Keratinocyte (primary cell): Measurements from ENCODE around the gene NINJ1. TPM values are rescaled to one million over a fixed set of nuclear protein-coding genes. Genes with fewer than 3 reads are reported as not detected.

Experiments used
- DNase-seq: peaks from one replicate; pipeline ENCODE4 v3.0.0-alpha.2; 2011; ENCODE audit warnings: low read depth, missing footprints, low spot score
- FAIRE-seq: peaks from 2 replicates; lab custom pipeline; 2011; peaks lifted over from hg19 to GRCh38; lab: Jason Lieb, UNC
- H2AFZ ChIP-seq: 2 replicates; pipeline ENCODE4 v1.6.0; 2012; ENCODE audit warnings: low read length, control low read depth, inconsistent platforms; ENCODE audit not compliant: control insufficient read depth
- H3K27ac ChIP-seq: 2 replicates; pipeline ENCODE4 v1.5.1; 2011; ENCODE audit warnings: low read length; ENCODE audit not compliant: control insufficient read depth, insufficient read depth
- H3K27me3 ChIP-seq: 3 replicates; pipeline ENCODE4 v1.6.0; 2011; ENCODE audit warnings: low read length; ENCODE audit not compliant: control insufficient read depth, insufficient read depth; ENCODE audit errors: extremely low read depth
- H3K36me3 ChIP-seq, 2 experiments: 2 replicates in 1 of 2; 3 replicates in 1 of 2; pipeline ENCODE4 v1.5.1; 2011; ENCODE audit warnings: low read length in 2 of 2, mild to moderate bottlenecking in 1 of 2; ENCODE audit not compliant: control insufficient read depth in 2 of 2, insufficient read depth in 2 of 2; ENCODE audit errors: extremely low read depth in 1 of 2
- H3K4me1 ChIP-seq: 3 replicates; pipeline ENCODE4 v1.5.1; 2011; ENCODE audit warnings: low read length; ENCODE audit not compliant: control insufficient read depth, insufficient read depth; ENCODE audit errors: extremely low read depth
- H3K4me2 ChIP-seq: 3 replicates; pipeline ENCODE4 v1.6.0; 2011; ENCODE audit warnings: low read depth, low read length; ENCODE audit not compliant: control insufficient read depth, insufficient read depth; ENCODE audit errors: extremely low read depth
- H3K4me3 ChIP-seq, 3 experiments: fragments of 200-600 bp in 1 of 3; sonication (generic) in 1 of 3; 2 replicates in 2 of 3; 3 replicates in 1 of 3; pipeline ENCODE4 v1.5.1; 2011 to 2016; ENCODE audit warnings: low read length in 3 of 3, mild to moderate bottlenecking in 3 of 3, control low read depth in 2 of 3, inconsistent platforms in 1 of 3, low read depth in 1 of 3, mixed read lengths in 1 of 3, mixed run types in 1 of 3, moderate library complexity in 1 of 3; ENCODE audit not compliant: control insufficient read depth in 2 of 3, insufficient read depth in 2 of 3; ENCODE audit errors: extremely low read depth in 1 of 3
- H3K79me2 ChIP-seq: 2 replicates; pipeline ENCODE4 v1.6.0; 2012; ENCODE audit warnings: low read length; ENCODE audit not compliant: control insufficient read depth, insufficient read depth
- H3K9ac ChIP-seq: 3 replicates; pipeline ENCODE4 v1.6.0; 2011; ENCODE audit warnings: low read length; ENCODE audit not compliant: control insufficient read depth, insufficient read depth; ENCODE audit errors: extremely low read depth
- H3K9me1 ChIP-seq: 3 replicates; pipeline ENCODE4 v1.6.0; 2011; ENCODE audit warnings: low read length; ENCODE audit not compliant: control insufficient read depth, insufficient read depth; ENCODE audit errors: extremely low read depth
- H3K9me3 ChIP-seq: 2 replicates; pipeline ENCODE4 v1.5.1; 2012; ENCODE audit warnings: low read depth, low read length; ENCODE audit not compliant: control insufficient read depth
- H4K20me1 ChIP-seq: 3 replicates; pipeline ENCODE4 v1.6.0; 2011; ENCODE audit warnings: low read length; ENCODE audit not compliant: control insufficient read depth, insufficient read depth; ENCODE audit errors: extremely low read depth
- CTCF ChIP-seq, 3 experiments: IDR thresholded peaks in 1 of 3; conservative IDR thresholded peaks in 1 of 3; optimal IDR thresholded peaks in 1 of 3; 2 replicates in 2 of 3; 3 replicates in 1 of 3; pipeline versions ENCODE3 to v1.5.1; 2011; ENCODE audit warnings: low read length in 3 of 3, mild to moderate bottlenecking in 3 of 3, moderate library complexity in 2 of 3, control low read depth in 1 of 3, inconsistent platforms in 1 of 3; ENCODE audit not compliant: insufficient read depth in 2 of 3; ENCODE audit errors: extremely low read depth in 1 of 3
- EZH2 ChIP-seq: IDR thresholded peaks from one replicate; pipeline ENCODE4 v1.6.1; 2012; ENCODE audit warnings: inconsistent platforms, mild to moderate bottlenecking, low read length, moderate library complexity
- dilution Hi-C: fragments of 300-500 bp; cut with MboI; formaldehyde crosslinking; loops from one replicate; pipeline ENCODE4 v1.7.0; 2020; ENCODE audit warnings: low sequenced_read_pairs; ENCODE audit not compliant: extremely low pct_ligation_motif_present
- polyA plus RNA-seq, 5 experiments: library from polyadenylated mRNA; depleted of rRNA in 3 of 5; stranded (reverse) in 3 of 5; stranded (forward) in 1 of 5; unstranded in 1 of 5; fragments of >200 nt; gene quantifications; 1 replicate in 1 of 5; 2 replicates in 3 of 5; 3 replicates in 1 of 5; pipeline versions ENCODE4 v1.2.1 to v1.2.3, GENCODE V29; 2011 to 2012; ENCODE audit warnings: missing spikeins in 2 of 5, low read depth in 1 of 5, low replicate concordance in 1 of 5

The NINJ1 gene
- polyA plus RNA-seq, 1 donor (not counting 4 experiments of a cell fraction or from before 2014, with no cell fraction given), result 7.4 TPM

GRCh38 chr9:93090091-93090655 lies 43.9 kb downstream of the NINJ1 start:
- no peak overlapping the region for H2AFZ ChIP-seq
- H3K9ac ChIP-seq, result no peak overlapping the region
- FAIRE-seq, result no peak
- no peaks in the 10 kb centered on the region for H3K79me2 ChIP-seq
- dilution Hi-C loops, result no loop called here
- no peak for DNase-seq
- no peak for TF ChIP-seq CTCF (optimal IDR thresholded peaks at IDR 0.05 in 1 of 3, IDR thresholded peaks at IDR 0.05 in 1 of 3, conservative IDR thresholded peaks at IDR 0.05 in 1 of 3; ENCODE audit: extremely low read depth in 1 of 3, insufficient read depth in 2 of 3, low read length in 3 of 3)
- no peak for TF ChIP-seq EZH2
- no peaks in the 10 kb centered on the region for H3K9me1 ChIP-seq
- H4K20me1 ChIP-seq, result no peaks in the 10 kb centered on the region
- peaks cover 3% of the 10 kb centered on the region for H3K4me1 ChIP-seq
- no peak overlapping the region for H3K27ac ChIP-seq
- H3K4me3 ChIP-seq, result no peak overlapping the region
- H3K4me2 ChIP-seq, result no peak overlapping the region
- H3K27me3 ChIP-seq, result no peaks in the 10 kb centered on the region
- no peaks in the 10 kb centered on the region for H3K36me3 ChIP-seq
- H3K9me3 ChIP-seq, result peaks cover 14% of the 10 kb centered on the region

- DNase-seq, result no peak
- dilution Hi-C loops, result no loop called here
- no peaks in the 10 kb centered on the region for H4K20me1 ChIP-seq
- no peak for FAIRE-seq
- TF ChIP-seq CTCF (optimal IDR thresholded peaks at IDR 0.05 in 1 of 3, IDR thresholded peaks at IDR 0.05 in 1 of 3, conservative IDR thresholded peaks at IDR 0.05 in 1 of 3; ENCODE audit: extremely low read depth in 1 of 3, insufficient read depth in 2 of 3, low read length in 3 of 3), result no peak
- TF ChIP-seq EZH2, result no peak
- H3K4me2 ChIP-seq, result no peak overlapping the region
- H3K79me2 ChIP-seq, result no peaks in the 10 kb centered on the region
- H3K27ac ChIP-seq, result no peak overlapping the region
- H3K27me3 ChIP-seq, result no peaks in the 10 kb centered on the region
- no peaks in the 10 kb centered on the region for H3K36me3 ChIP-seq
- no peaks in the 10 kb centered on the region for H3K9me1 ChIP-seq
- H3K4me3 ChIP-seq, result no peak overlapping the region
- H2AFZ ChIP-seq, result no peak overlapping the region
- no peaks in the 10 kb centered on the region for H3K4me1 ChIP-seq
- peaks cover 14% of the 10 kb centered on the region for H3K9me3 ChIP-seq
- H3K9ac ChIP-seq, result no peak overlapping the region
These were observed 44.5 kb downstream of the NINJ1 start for GRCh38 chr9:93089481-93089991.
